T-cell (primary cell): Measurements from ENCODE around the gene OSCP1. TPM values are rescaled to one million over a fixed set of nuclear protein-coding genes. Genes with fewer than 3 reads are reported as not detected.

Experiments
- ATAC-seq, 4 experiments: fragments of 200-7000 bp in 3 of 4; fragments of 150-1000 bp in 1 of 4; cut with Tn5 transposase; replicated peaks in 1 of 4; 1 replicate in 3 of 4; 2 replicates in 1 of 4; pipeline ENCODE4 v1.10.0; 2021; ENCODE audit warnings: moderate library complexity in 3 of 4, mild to moderate bottlenecking in 2 of 4, moderate number of reproducible peaks in 1 of 4
- CTCF ChIA-PET, 2 donors: fragments of 300-600 bp; sonication (Branson Sonifier 250); formaldehyde crosslinking; loops; one replicate each; lab custom pipeline; 2022; ENCODE audit warnings: antibody characterized with exemption in 2 of 2; lab: Charles Lee
- POLR2A ChIA-PET, 2 donors: fragments of 300-600 bp; sonication (Branson Sonifier 250); formaldehyde crosslinking; loops; one replicate each; lab custom pipeline; 2022; ENCODE audit warnings: antibody characterized with exemption in 2 of 2; lab: Charles Lee
- DNase-seq, 35 experiments: peaks; one replicate each; pipeline versions ENCODE4 v3.0.0 to v3.0.0-alpha.2; 2013 to 2023
- H3K27ac ChIP-seq: one replicate; pipeline ENCODE4 v1.5.1; 2013; ENCODE audit warnings: low read length
- H3K27me3 ChIP-seq, 2 experiments: replicated peaks in 1 of 2; 1 replicate in 1 of 2; 2 replicates in 1 of 2; pipeline versions ENCODE4 v1.6.1 to v1.7.0; 2013; ENCODE audit warnings: low read length in 1 of 2, mixed read lengths in 1 of 2; ENCODE audit not compliant: control insufficient read depth in 2 of 2, insufficient read depth in 2 of 2; ENCODE audit errors: extremely low read depth in 1 of 2
- H3K36me3 ChIP-seq, 2 donors: 1 replicate in 1 of 2; 2 replicates in 1 of 2; pipeline versions ENCODE4 v1.6.1 to v1.7.0; 2013; ENCODE audit warnings: low read length in 1 of 2; ENCODE audit not compliant: control insufficient read depth in 2 of 2, insufficient read depth in 1 of 2; ENCODE audit errors: extremely low read depth in 1 of 2
- H3K4me1 ChIP-seq, 2 experiments: 1 replicate in 1 of 2; 2 replicates in 1 of 2; pipeline versions ENCODE4 v1.6.1 to v1.7.0; 2013; ENCODE audit warnings: low read length in 2 of 2, mixed read lengths in 1 of 2; ENCODE audit not compliant: insufficient read depth in 2 of 2, control insufficient read depth in 1 of 2; ENCODE audit errors: extremely low read depth in 1 of 2
- H3K4me3 ChIP-seq, 2 donors: 1 replicate in 1 of 2; 2 replicates in 1 of 2; pipeline versions ENCODE4 v1.5.1 to v1.7.0; 2013; ENCODE audit warnings: mild to moderate bottlenecking in 2 of 2, low read length in 1 of 2, moderate library complexity in 1 of 2; ENCODE audit not compliant: control insufficient read depth in 1 of 2; ENCODE audit errors: extremely low read depth in 1 of 2
- H3K9me3 ChIP-seq: 2 replicates; pipeline ENCODE4 v1.7.0; 2013
- H3K27ac Mint-ChIP-seq, 2 donors: one replicate each; pipeline ENCODE4 v1.8.0; 2020 to 2021; ENCODE audit warnings: mild to moderate bottlenecking in 2 of 2, mixed read lengths in 2 of 2
- H3K27me3 Mint-ChIP-seq, 2 donors: one replicate each; pipeline ENCODE4 v1.8.0; 2021 to 2022; ENCODE audit warnings: mixed read lengths in 2 of 2
- H3K36me3 Mint-ChIP-seq: one replicate; pipeline ENCODE4 v1.8.0; 2021; ENCODE audit warnings: mixed read lengths
- H3K4me1 Mint-ChIP-seq, 3 donors: one replicate each; pipeline ENCODE4 v1.8.0; 2020 to 2022; ENCODE audit warnings: mixed read lengths in 3 of 3, mild to moderate bottlenecking in 1 of 3
- H3K4me3 Mint-ChIP-seq, 3 donors: one replicate each; pipeline ENCODE4 v1.8.0; 2020 to 2022; ENCODE audit warnings: mild to moderate bottlenecking in 3 of 3, mixed read lengths in 3 of 3, moderate library complexity in 3 of 3
- H3K9me3 Mint-ChIP-seq, 3 donors: one replicate each; pipeline ENCODE4 v1.8.0; 2020 to 2022; ENCODE audit warnings: mixed read lengths in 3 of 3
- WGBS: methylation state at CpG from one replicate; pipeline ENCODE4 v1.1.5; 2013; ENCODE audit warnings: missing lambda C conversion rate; ENCODE audit not compliant: insufficient coverage; 5-methylcytosine and 5-hydroxymethylcytosine counted together
- total RNA-seq, 35 experiments: library from RNA in 6 of 35; stranded (reverse) in 6 of 35; fragments of 120-200 nt in 1 of 35; gene quantifications; one replicate each; pipeline versions ENCODE4 v1.2.1 to v1.2.4 and lab custom pipeline; 2013 to 2026

Gene OSCP1
- total RNA-seq, 5 donors from 2014 or later (not counting 1 experiment from before 2014, with no cell fraction given) = 0.32 to 1.3 (median 0.68) TPM

- H3K36me3 Mint-ChIP-seq = no peaks in the 10 kb centered on the region
- Histone ChIP-seq H3K4me1 (peaks cover 0 to 6% of the 10 kb centered on the region in 2 experiments), H3K36me3 (no peaks in the 10 kb centered on the region), H3K4me3 (no peak overlapping the region), H3K9me3 (no peaks in the 10 kb centered on the region), H3K27me3 (peaks cover 0 to 7% of the 10 kb centered on the region in 2 experiments), H3K27ac (no peak overlapping the region)
- H3K27ac Mint-ChIP-seq = peak overlapping the region in 1 of 2 donors; percentile 22
- peaks cover 2 to 12% (median 12%) of the 10 kb centered on the region in 3 donors for H3K4me1 Mint-ChIP-seq
- DNase-seq (no peak), ATAC-seq (no peak)
- no peak overlapping the region for H3K4me3 Mint-ChIP-seq
- 80% methylated on average over 1 of the region's 1 CpG for WGBS
- CTCF ChIA-PET = no interaction called here
- POLR2A ChIA-PET = no interaction called here
- no peaks in the 10 kb centered on the region for H3K27me3 Mint-ChIP-seq
- peaks cover 0 to 2% (median 0%) of the 10 kb centered on the region in 3 donors for H3K9me3 Mint-ChIP-seq
These were observed 43.8 kb downstream of the OSCP1 start for GRCh38 chr1:36406440-36406839.

- WGBS = no CpG with 5 or more reads among the region's 4 CpGs
- Histone ChIP-seq H3K4me1 (peaks cover 0 to 21% of the 10 kb centered on the region in 2 experiments), H3K27ac (no peak overlapping the region), H3K36me3 (no peaks in the 10 kb centered on the region), H3K9me3 (no peaks in the 10 kb centered on the region), H3K4me3 (no peak overlapping the region), H3K27me3 (peaks cover 0 to 7% of the 10 kb centered on the region in 2 experiments)
- CTCF ChIA-PET = interaction anchor here in 1 of 2 donors (0.6 kb wide), 1 partner anchor 368 kb away, joined by 3 read pairs; no protein-coding TSS in a partner anchor
- Mint-ChIP-seq H3K4me3 (no peak overlapping the region), H3K27me3 (no peaks in the 10 kb centered on the region), H3K36me3 (no peaks in the 10 kb centered on the region), H3K27ac (no peak overlapping the region), H3K4me1 (peaks cover 11 to 25% (median 22%) of the 10 kb centered on the region in 3 donors), H3K9me3 (no peaks in the 10 kb centered on the region)
- ATAC-seq (no peak), DNase-seq (no peak)
- POLR2A ChIA-PET = no interaction called here
These were observed 47.8 kb downstream of the OSCP1 start for GRCh38 chr1:36402504-36402890.

- H3K27ac ChIP-seq = peak overlapping the region; percentile 58
- CTCF ChIA-PET = interaction anchor here in 1 of 2 donors (0.6 kb wide), 1 partner anchor 367 kb away, joined by 3 read pairs; no protein-coding TSS in a partner anchor
- POLR2A ChIA-PET = no interaction called here
- peaks cover 15 to 29% (median 27%) of the 10 kb centered on the region in 3 donors for H3K4me1 Mint-ChIP-seq
- peaks cover 0 to 4% of the 10 kb centered on the region in 2 experiments for H3K27me3 ChIP-seq
- peaks cover 2 to 26% of the 10 kb centered on the region in 2 experiments for H3K4me1 ChIP-seq
- no peaks in the 10 kb centered on the region for H3K36me3 ChIP-seq
- peak overlapping the region in 1 of 3 donors; percentile 59 for H3K4me3 Mint-ChIP-seq
- H3K4me3 ChIP-seq = no peak overlapping the region
- H3K9me3 Mint-ChIP-seq = no peaks in the 10 kb centered on the region
- DNase-seq (no peak), ATAC-seq (no peak)
- H3K27ac Mint-ChIP-seq = no peak overlapping the region
- H3K36me3 Mint-ChIP-seq = no peaks in the 10 kb centered on the region
- H3K9me3 ChIP-seq = no peaks in the 10 kb centered on the region
- WGBS = 97% methylated on average over 11 of the region's 12 CpGs
- no peaks in the 10 kb centered on the region for H3K27me3 Mint-ChIP-seq
These were observed 48.4 kb downstream of the OSCP1 start for GRCh38 chr1:36401602-36402503.

- H3K4me3 Mint-ChIP-seq = peak overlapping the region in 2 of 3 donors; percentile 21 to 59
- Histone ChIP-seq H3K4me1 (peaks cover 4 to 34% of the 10 kb centered on the region in 2 experiments), H3K4me3 (peak overlapping the region in 1 of 2 donors; percentile 14), H3K9me3 (no peaks in the 10 kb centered on the region), H3K27ac (peak overlapping the region; percentile 58), H3K36me3 (no peaks in the 10 kb centered on the region), H3K27me3 (peaks cover 0 to 4% of the 10 kb centered on the region in 2 experiments)
- 64% methylated on average over 18 of the region's 22 CpGs for WGBS
- H3K36me3 Mint-ChIP-seq = no peaks in the 10 kb centered on the region
- H3K4me1 Mint-ChIP-seq = peaks cover 22 to 32% (median 29%) of the 10 kb centered on the region in 3 donors
- POLR2A ChIA-PET = interaction anchor here (0.6 to 0.7 kb wide), 4 partner anchors 9 to 24 kb away, joined by 4 to 9 read pairs (median 6); no protein-coding TSS in a partner anchor
- peak in 3 of 4 experiments; percentile 15 to 30 (median 23) for ATAC-seq
- CTCF ChIA-PET = interaction anchor here in 1 of 2 donors (0.6 kb wide), 2 partner anchors 8 to 19 kb away, joined by 4 to 6 read pairs; no protein-coding TSS in a partner anchor
- H3K9me3 Mint-ChIP-seq = no peaks in the 10 kb centered on the region
- DNase-seq = peak in 26 of 35 experiments; percentile 13 to 82 (median 42)
- H3K27me3 Mint-ChIP-seq = no peaks in the 10 kb centered on the region
- H3K27ac Mint-ChIP-seq = peak overlapping the region in 1 of 2 donors; percentile 39
These were observed 49.2 kb downstream of the OSCP1 start for GRCh38 chr1:36400825-36401601.

GRCh38 chr1:36400514-36400824 lies 49.8 kb downstream of the OSCP1 start:
- Mint-ChIP-seq H3K27me3 (no peaks in the 10 kb centered on the region), H3K36me3 (no peaks in the 10 kb centered on the region), H3K4me1 (peaks cover 26 to 32% (median 30%) of the 10 kb centered on the region in 3 donors), H3K9me3 (no peaks in the 10 kb centered on the region), H3K27ac (no peak overlapping the region), H3K4me3 (peak overlapping the region in 1 of 3 donors; percentile 59)
- ChIA-PET POLR2A (interaction anchor here (0.6 to 0.7 kb wide), 3 partner anchors 9 to 16 kb away, joined by 4 to 7 read pairs (median 6); no protein-coding TSS in a partner anchor), CTCF (interaction anchor here in 1 of 2 donors (0.6 kb wide), 2 partner anchors 9 to 19 kb away, joined by 4 to 6 read pairs; no protein-coding TSS in a partner anchor)
- no peaks in the 10 kb centered on the region for H3K36me3 ChIP-seq
- no peak overlapping the region for H3K4me3 ChIP-seq
- peak overlapping the region; percentile 23 for H3K27ac ChIP-seq
- peaks cover 0 to 4% of the 10 kb centered on the region in 2 experiments for H3K27me3 ChIP-seq
- H3K9me3 ChIP-seq = no peaks in the 10 kb centered on the region
- DNase-seq (no peak), ATAC-seq (no peak)
- 83% methylated on average over 9 of the region's 10 CpGs for WGBS
- H3K4me1 ChIP-seq = peaks cover 4 to 39% of the 10 kb centered on the region in 2 experiments
